ENCODE results near the gene PVRIG. TPM values are rescaled to one million over a fixed set of nuclear protein-coding genes. Genes with fewer than 3 reads are reported as not detected.
"Not testable (repeated sequence)": the region's sequence is repeated elsewhere in the genome, so short reads cannot be mapped to it uniquely, and the experiment has no call there.

Gene PVRIG
- total and polyA plus RNA-seq, 12 donors: 0.21 to 1.8 (median 0.49) TPM; not detected in 2

DNA sequence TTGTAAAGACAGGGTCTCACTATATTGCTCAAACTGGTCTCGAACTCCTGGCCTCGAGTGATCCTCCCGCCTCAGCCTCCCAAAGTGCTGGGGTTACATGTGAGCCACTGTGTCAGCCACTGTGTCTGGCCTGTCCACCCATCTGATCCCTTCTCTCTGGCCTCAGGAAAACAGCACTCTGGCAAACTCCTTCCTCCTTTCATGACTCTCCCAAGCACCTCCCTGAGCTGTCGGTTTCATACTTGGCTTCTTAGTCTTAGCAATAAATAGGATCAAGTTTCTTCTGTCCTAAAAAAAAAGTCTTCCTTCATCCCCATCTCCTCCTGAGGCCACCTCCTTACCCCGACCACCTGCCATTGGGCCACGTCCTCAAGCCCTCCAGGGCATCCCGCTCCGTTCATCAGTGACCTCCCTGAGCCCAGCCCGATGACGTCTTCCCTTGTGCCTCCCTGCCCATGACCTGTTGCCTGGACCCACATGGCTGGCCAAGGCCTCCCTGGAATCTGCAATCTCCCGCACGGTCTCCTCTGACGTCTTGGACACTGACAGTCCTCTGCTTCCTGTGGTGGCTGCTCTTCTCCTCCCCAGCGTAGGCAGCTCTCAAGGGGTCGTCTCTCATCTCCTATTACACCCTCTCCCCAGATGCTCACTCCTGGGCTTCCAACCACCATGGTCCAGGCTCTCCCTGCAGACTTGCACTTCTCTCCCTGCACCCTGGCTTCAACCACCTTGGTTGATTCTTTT, 26.5 kb downstream of the PVRIG start:
- 60 to 73% (median 68%) methylated on average over 12 to 15 of the region's 15 CpGs for WGBS, 4 donors
- H3K27me3 ChIP-seq; H3K36me3 ChIP-seq (replicated peaks in 1 of 2); H3K9me3 ChIP-seq (replicated peaks in 1 of 3); H3K4me3 ChIP-seq; intact Hi-C loops (cut with DNase I): not testable (repeated sequence)
- Histone ChIP-seq H3K27ac (peak overlapping the region in 2 of 5 donors; percentile 3 to 17), H3K4me1 (replicated peaks in 1 of 2) (peaks cover 0 to 16% of the 10 kb centered on the region in 2 donors)
- peak in 4 of 7 donors; percentile 43 to 71 (median 48) for DNase-seq

DNA sequence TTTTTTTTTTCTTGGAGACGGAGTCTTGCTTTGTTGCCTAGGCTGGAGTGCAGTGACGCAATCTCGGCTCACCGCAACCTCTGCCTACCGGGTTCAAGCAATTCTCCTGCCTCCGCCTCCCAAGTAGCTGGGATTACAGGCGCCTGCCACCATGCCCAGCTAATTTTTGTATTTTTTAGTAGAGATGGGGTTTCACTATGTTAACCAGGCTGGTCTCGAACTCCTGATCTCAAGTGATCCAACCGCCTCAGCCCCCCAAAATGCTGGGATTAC, 27.1 kb downstream of the PVRIG start:
- intact Hi-C loops (cut with DNase I); H3K27me3 ChIP-seq; H3K9me3 ChIP-seq (replicated peaks in 1 of 3); DNase-seq; H3K36me3 ChIP-seq (replicated peaks in 1 of 2); H3K4me3 ChIP-seq: not testable (repeated sequence)
- peaks cover 0 to 14% of the 10 kb centered on the region in 2 donors for H3K4me1 ChIP-seq (replicated peaks in 1 of 2)
- 83 to 95% (median 87%) methylated on average over 9 of the region's 9 CpGs for WGBS, 4 donors
- H3K27ac ChIP-seq: peak overlapping the region in 1 of 5 donors; percentile 45

DNA sequence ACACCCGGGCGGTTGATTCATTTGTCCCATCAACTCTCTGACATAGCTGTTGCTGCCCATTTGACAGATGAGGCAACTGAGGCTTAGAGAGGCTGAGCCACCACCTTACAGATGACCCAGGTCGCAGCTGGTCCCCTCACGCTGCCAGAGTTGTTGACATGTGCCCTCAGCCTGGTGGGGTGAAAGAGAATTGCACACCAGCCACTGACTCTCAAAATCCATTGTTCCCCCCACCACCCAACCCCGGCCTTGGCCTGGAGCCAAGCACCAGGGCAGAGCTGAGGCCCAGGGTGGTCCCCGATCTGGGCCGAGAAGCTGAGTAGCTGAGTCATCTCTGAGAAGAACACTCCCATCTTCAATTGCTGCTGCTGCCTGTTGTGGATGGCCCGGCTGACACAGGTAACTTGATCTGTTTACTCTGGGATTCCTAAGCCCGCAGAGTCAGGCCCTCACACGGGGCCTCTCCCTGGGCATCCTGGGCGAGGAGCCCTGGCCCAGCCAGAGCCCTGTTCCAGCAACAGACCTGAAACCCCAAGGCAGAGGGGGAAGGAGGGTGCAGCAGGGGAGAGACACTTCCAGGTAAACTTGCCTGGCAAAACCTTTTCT, 27.5 kb downstream of the PVRIG start:
- peak in 3 of 7 donors; percentile 24 to 34 (median 30) for DNase-seq

DNA sequence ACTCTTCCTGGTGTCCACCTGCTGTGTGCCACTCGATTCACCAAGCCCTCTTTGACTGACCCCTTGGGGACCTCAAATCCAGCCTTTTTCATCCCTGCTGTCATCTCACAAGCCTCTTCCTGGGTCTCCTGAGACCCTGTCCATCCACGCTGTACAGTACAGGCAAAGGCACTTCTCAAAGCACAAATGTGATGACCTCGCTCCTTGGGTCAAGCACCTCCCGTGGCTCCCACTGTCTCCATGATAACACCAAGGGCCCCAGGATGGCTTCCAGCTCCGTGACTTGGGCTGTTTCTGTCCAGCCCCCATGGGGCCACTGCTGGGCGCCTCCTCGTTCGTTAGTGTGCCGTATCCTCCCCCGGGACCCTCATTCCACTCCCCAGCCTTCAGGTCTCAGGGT, 28.7 kb downstream of the PVRIG start:
- Histone ChIP-seq H3K4me3 (no peak overlapping the region), H3K9me3 (replicated peaks in 1 of 3) (no peaks in the 10 kb centered on the region), H3K27ac (peak overlapping the region in 1 of 5 donors; percentile 6), H3K4me1 (replicated peaks in 1 of 2) (peaks cover 0 to 10% of the 10 kb centered on the region in 2 donors), H3K27me3 (no peaks in the 10 kb centered on the region), H3K36me3 (replicated peaks in 1 of 2) (no peaks in the 10 kb centered on the region)
- intact Hi-C loops (cut with DNase I): no loop called here
- DNase-seq: no peak
- no peak for TF ChIP-seq POLR2A (IDR thresholded peaks at IDR 0.05)
- TF ChIP-seq, protein P1, sequence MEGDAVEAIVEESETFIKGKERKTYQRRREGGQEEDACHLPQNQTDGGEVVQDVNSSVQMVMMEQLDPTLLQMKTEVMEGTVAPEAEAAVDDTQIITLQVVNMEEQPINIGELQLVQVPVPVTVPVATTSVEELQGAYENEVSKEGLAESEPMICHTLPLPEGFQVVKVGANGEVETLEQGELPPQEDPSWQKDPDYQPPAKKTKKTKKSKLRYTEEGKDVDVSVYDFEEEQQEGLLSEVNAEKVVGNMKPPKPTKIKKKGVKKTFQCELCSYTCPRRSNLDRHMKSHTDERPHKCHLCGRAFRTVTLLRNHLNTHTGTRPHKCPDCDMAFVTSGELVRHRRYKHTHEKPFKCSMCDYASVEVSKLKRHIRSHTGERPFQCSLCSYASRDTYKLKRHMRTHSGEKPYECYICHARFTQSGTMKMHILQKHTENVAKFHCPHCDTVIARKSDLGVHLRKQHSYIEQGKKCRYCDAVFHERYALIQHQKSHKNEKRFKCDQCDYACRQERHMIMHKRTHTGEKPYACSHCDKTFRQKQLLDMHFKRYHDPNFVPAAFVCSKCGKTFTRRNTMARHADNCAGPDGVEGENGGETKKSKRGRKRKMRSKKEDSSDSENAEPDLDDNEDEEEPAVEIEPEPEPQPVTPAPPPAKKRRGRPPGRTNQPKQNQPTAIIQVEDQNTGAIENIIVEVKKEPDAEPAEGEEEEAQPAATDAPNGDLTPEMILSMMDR (IDR thresholded peaks at IDR 0.05): no peak
- WGBS, 4 donors: 85 to 98% (median 92%) methylated on average over 10 of the region's 10 CpGs

More for the DNA sequence above, 27.5 kb downstream of the PVRIG start:
- peaks cover 0 to 10% of the 10 kb centered on the region in 2 donors for H3K4me1 ChIP-seq (replicated peaks in 1 of 2)
- H3K36me3 ChIP-seq (replicated peaks in 1 of 2): no peaks in the 10 kb centered on the region
- no peaks in the 10 kb centered on the region for H3K9me3 ChIP-seq (replicated peaks in 1 of 3)
- peak overlapping the region in 1 of 5 donors; percentile 45 for H3K27ac ChIP-seq
- intact Hi-C loops (cut with DNase I): no loop called here
- no peaks in the 10 kb centered on the region for H3K27me3 ChIP-seq
- no peak overlapping the region for H3K4me3 ChIP-seq
- WGBS, 4 donors: 49 to 72% (median 57%) methylated on average over 5 to 11 of the region's 11 CpGs
- no peak for TF ChIP-seq POLR2A (IDR thresholded peaks at IDR 0.05)
- TF ChIP-seq, protein P1 (IDR thresholded peaks at IDR 0.05): no peak

DNA sequence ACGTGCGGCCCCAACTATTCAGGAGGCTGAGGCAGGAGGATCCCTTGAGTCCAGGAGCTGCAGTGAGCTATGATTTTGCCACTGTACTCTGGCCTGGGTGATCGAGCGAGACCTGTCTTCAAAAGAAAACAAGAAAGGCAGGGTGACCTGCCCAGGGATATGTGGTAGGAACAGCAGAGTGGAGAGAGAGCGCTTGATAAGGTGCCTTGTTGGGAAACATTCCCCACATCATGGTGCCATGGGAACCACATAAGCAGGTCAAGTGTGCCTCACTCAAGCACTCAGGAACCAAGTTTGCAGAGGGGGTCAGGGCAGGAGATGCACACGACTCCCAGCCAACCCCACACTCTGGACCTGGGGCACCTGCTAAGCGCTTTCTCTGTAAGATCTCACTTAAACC, 37.3 kb downstream of the PVRIG start:
- H3K4me3 ChIP-seq: no peak overlapping the region
- 84 to 96% (median 94%) methylated on average over 5 to 7 of the region's 7 CpGs for WGBS, 4 donors
- H3K4me1 ChIP-seq (replicated peaks in 1 of 2): peaks cover 0 to 5% of the 10 kb centered on the region in 2 donors
- H3K27ac ChIP-seq: no peak overlapping the region
- no peak for DNase-seq
- H3K36me3 ChIP-seq (replicated peaks in 1 of 2): no peaks in the 10 kb centered on the region
- no peak for TF ChIP-seq POLR2A (IDR thresholded peaks at IDR 0.05)
- TF ChIP-seq, protein P1 (IDR thresholded peaks at IDR 0.05): no peak
- intact Hi-C loops (cut with DNase I): no loop called here
- H3K27me3 ChIP-seq: no peaks in the 10 kb centered on the region
- H3K9me3 ChIP-seq (replicated peaks in 1 of 3): no peaks in the 10 kb centered on the region

DNA sequence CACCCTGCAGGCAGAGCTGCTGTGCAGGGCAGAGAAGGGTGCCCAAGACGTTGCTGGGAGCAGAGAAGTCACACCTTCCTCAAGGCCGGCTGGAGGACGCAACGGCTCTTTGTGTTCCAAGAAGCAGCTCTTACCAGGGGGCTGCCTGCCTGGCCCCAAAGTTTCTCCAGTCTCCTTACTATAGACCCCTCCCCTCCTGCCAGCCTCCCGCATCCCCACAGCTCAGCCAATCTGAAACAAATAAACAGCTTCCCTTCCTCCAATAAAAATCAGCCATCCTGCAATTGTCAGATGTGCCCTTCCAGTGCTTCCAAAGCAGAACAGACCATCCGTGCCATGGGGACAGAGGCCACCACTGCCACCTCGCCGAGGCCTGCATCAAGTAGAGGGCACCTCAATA, 40.2 kb downstream of the PVRIG start:
- H3K36me3 ChIP-seq (replicated peaks in 1 of 2); H3K4me1 ChIP-seq (replicated peaks in 1 of 2); H3K27me3 ChIP-seq; H3K9me3 ChIP-seq (replicated peaks in 1 of 3); intact Hi-C loops (cut with DNase I); DNase-seq; H3K27ac ChIP-seq; H3K4me3 ChIP-seq: not testable (repeated sequence)
- WGBS, 4 donors: 72 to 83% (median 75%) methylated on average over 5 to 8 of the region's 8 CpGs

DNA sequence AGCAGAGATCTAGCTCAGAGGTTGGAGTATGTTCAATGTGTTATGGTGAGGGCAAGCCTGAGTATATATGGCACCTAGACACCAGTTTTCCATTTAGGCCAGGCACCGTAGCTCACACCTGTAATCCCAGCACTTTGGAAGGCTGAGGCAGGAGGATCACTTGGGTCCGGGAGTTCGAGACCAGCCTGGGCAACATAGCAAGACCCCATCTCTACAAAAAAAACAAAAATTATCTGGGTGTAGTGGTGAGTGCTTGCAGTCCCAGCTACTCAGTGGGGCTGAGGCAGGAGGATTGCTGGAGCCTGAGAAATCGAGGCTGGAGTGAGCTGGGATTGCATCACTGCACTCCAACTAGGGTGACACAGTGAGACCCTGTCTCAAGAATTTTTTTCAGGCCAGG, 43.1 kb downstream of the PVRIG start:
- 92 to 97% (median 95%) methylated on average over 3 to 4 of the region's 4 CpGs for WGBS, 4 donors
- H3K4me3 ChIP-seq; intact Hi-C loops (cut with DNase I): not testable (repeated sequence)

DNA sequence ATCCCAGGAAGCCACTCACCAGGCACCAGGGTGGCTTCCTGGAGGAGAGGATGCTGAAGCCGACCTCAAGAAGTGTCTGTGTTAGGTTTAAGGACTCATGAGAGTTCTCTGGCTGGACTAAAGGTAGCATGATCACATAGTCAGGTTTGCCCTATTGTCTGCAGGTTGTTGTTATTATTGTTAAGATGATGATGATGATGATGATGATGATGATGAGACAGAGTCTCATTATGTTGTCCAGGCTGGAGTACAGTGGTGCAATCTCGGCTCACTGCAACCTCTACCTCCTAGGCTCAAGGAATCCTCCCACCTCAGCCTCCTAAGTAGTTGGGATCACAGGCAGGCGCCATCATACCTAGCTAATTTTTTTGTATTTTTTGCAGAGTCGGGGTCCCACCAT, 44.5 kb downstream of the PVRIG start:
- H3K9me3 ChIP-seq (replicated peaks in 1 of 3); H3K4me3 ChIP-seq; intact Hi-C loops (cut with DNase I); H3K36me3 ChIP-seq (replicated peaks in 1 of 2); DNase-seq; H3K27me3 ChIP-seq: not testable (repeated sequence)
- H3K4me1 ChIP-seq (replicated peaks in 1 of 2): peaks cover 1 to 12% of the 10 kb centered on the region in 2 donors
- WGBS, 4 donors: 95 to 97% (median 96%) methylated on average over 4 of the region's 4 CpGs
- peak overlapping the region in 1 of 5 donors; percentile 52 for H3K27ac ChIP-seq

More for the DNA sequence above, 43.1 kb downstream of the PVRIG start:
- not testable (repeated sequence) for H3K36me3 ChIP-seq (replicated peaks in 1 of 2); DNase-seq; H3K9me3 ChIP-seq (replicated peaks in 1 of 3); H3K27me3 ChIP-seq; H3K27ac ChIP-seq
- peaks cover 0 to 11% of the 10 kb centered on the region in 2 donors for H3K4me1 ChIP-seq (replicated peaks in 1 of 2)
